A673 (cell line): ENCODE measurements around the gene KRT38. TPM values are rescaled to one million over a fixed set of nuclear protein-coding genes. Genes with fewer than 3 reads are reported as not detected.

Experiments
- BruUV-seq: library from RNA; stranded (reverse); fragments of 400-500 nt; replicated peaks from 2 replicates; lab custom pipeline; 2021; lab: Mats Ljungman, UMichigan
- CTCF ChIA-PET: fragments of 300-600 bp; sonication (Branson Sonifier 250); formaldehyde crosslinking; loops from one replicate; lab custom pipeline; 2022; ENCODE audit warnings: antibody characterized with exemption; lab: Charles Lee
- POLR2A ChIA-PET: fragments of 300-600 bp; sonication (Branson Sonifier 250); formaldehyde crosslinking; loops from one replicate; lab custom pipeline; 2022; ENCODE audit warnings: antibody characterized with exemption; ENCODE audit not compliant: low non-redundant PET; lab: Charles Lee
- DNase-seq: peaks from one replicate; pipeline ENCODE4 v3.0.0-alpha.2; 2015; ENCODE audit warnings: low spot score
- H3K27ac ChIP-seq: fragments of 200-600 bp; sonication (generic); 2 replicates; pipeline ENCODE4 v1.5.1; 2016; ENCODE audit warnings: mixed run types, low read depth, mild to moderate bottlenecking, mixed read lengths, antibody characterized with exemption, low read length; ENCODE audit not compliant: poor library complexity, severe bottlenecking
- H3K27me3 ChIP-seq: fragments of 200-600 bp; sonication (generic); replicated peaks from 2 replicates; pipeline ENCODE4 v1.6.1; 2017; ENCODE audit warnings: mixed run types, low read depth, mild to moderate bottlenecking, mixed read lengths, antibody characterized with exemption, low read length; ENCODE audit not compliant: insufficient read depth, poor library complexity
- H3K36me3 ChIP-seq: fragments of 200-600 bp; sonication (generic); 2 replicates; pipeline ENCODE4 v1.6.1; 2016; ENCODE audit warnings: mixed run types, mild to moderate bottlenecking, mixed read lengths, antibody characterized with exemption, low read length; ENCODE audit not compliant: insufficient read depth, poor library complexity, severe bottlenecking
- H3K4me1 ChIP-seq: fragments of 200-600 bp; sonication (generic); 2 replicates; pipeline ENCODE4 v1.6.1; 2017; ENCODE audit warnings: mixed run types, mild to moderate bottlenecking, mixed read lengths, antibody characterized with exemption, low read length; ENCODE audit not compliant: insufficient read depth, poor library complexity, severe bottlenecking
- H3K4me3 ChIP-seq: fragments of 200-600 bp; sonication (generic); 2 replicates; pipeline ENCODE4 v1.5.1; 2016; ENCODE audit warnings: low read depth, mixed run types, mild to moderate bottlenecking, mixed read lengths, low read length; ENCODE audit not compliant: poor library complexity, severe bottlenecking
- H3K9me3 ChIP-seq: fragments of 200-600 bp; sonication (generic); 2 replicates; pipeline ENCODE4 v1.6.1; 2016; ENCODE audit warnings: mixed run types, low read depth, mild to moderate bottlenecking, mixed read lengths, antibody characterized with exemption, low read length; ENCODE audit not compliant: poor library complexity, severe bottlenecking
- EZH2 ChIP-seq: fragments of 200-600 bp; sonication (generic); IDR thresholded peaks from 2 replicates; pipeline ENCODE4 v1.6.1; 2017; ENCODE audit warnings: borderline replicate concordance, low read depth, mild to moderate bottlenecking, mixed read lengths, antibody characterized with exemption, low read length; ENCODE audit not compliant: poor library complexity, severe bottlenecking
- intact Hi-C: fragments of 100-400 bp; cut with micrococcal nuclease; formaldehyde crosslinking; loops from one replicate; pipeline ENCODE4 v1.10.0; 2022; ENCODE audit not compliant: unreplicated experiment
- total RNA-seq: library from RNA; stranded (reverse); gene quantifications from 2 replicates; pipeline ENCODE4 v1.2.3, GENCODE V29; 2021
- TF ChIP-seq, protein P1 (sequence below): fragments of 300-800, 200-600 bp; sonication (generic); conservative IDR thresholded peaks from 2 replicates; pipeline ENCODE4 v1.5.1; 2017; ENCODE audit warnings: low read depth, mild to moderate bottlenecking, antibody characterized with exemption, low read length, moderate library complexity, mixed read lengths

The KRT38 gene
- total RNA-seq, 1 experiment from 2014 or later, result not detected

DNA sequence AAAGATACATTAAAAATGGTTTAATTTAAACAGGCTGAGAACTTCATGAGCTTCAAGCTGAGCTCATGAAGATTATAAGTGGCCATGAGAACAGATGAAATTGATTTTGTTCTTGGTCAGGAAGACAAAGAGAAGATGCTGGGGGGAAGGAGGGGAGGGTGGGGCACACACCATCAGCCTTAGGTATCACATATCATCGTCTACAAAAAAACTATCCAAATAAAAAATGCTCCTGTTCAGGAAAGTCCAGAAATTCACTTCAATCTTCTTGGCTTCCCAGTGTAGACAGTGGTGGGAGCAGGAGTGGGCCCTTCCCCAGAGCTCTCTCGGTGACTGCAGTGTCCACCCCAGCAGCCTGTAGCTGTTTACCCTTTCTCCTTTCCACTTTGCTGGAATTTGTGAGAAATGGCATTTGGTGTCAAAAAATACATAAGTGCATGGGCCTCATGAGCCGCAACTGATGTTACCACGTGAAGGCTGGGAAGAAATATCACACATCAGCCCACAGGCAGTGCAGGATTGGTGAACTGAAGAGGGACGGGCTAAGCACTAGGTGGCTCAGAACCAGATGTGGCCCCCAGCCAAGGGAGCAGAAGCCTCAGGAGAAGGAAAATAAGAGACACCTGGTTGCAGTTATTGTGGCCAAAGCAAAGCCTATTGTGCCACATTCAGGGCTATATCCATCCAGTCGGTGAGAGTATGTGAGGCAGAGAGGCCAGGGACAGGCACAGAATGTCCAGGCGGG lies 22.5 kb downstream of the KRT38 start:
- H3K4me3 ChIP-seq, result no peak overlapping the region
- H3K36me3 ChIP-seq, result no peaks in the 10 kb centered on the region
- ChIA-PET POLR2A (interaction anchor here (0.6 kb wide), 1 partner anchor 101 kb away, joined by 4 read pairs; no protein-coding TSS in a partner anchor), CTCF (no interaction called here)
- H3K4me1 ChIP-seq, result no peaks in the 10 kb centered on the region
- TF ChIP-seq, protein P1, sequence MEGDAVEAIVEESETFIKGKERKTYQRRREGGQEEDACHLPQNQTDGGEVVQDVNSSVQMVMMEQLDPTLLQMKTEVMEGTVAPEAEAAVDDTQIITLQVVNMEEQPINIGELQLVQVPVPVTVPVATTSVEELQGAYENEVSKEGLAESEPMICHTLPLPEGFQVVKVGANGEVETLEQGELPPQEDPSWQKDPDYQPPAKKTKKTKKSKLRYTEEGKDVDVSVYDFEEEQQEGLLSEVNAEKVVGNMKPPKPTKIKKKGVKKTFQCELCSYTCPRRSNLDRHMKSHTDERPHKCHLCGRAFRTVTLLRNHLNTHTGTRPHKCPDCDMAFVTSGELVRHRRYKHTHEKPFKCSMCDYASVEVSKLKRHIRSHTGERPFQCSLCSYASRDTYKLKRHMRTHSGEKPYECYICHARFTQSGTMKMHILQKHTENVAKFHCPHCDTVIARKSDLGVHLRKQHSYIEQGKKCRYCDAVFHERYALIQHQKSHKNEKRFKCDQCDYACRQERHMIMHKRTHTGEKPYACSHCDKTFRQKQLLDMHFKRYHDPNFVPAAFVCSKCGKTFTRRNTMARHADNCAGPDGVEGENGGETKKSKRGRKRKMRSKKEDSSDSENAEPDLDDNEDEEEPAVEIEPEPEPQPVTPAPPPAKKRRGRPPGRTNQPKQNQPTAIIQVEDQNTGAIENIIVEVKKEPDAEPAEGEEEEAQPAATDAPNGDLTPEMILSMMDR, result no peak
- no peak for TF ChIP-seq EZH2
- H3K27ac ChIP-seq, result no peak overlapping the region
- no peaks in the 10 kb centered on the region for H3K9me3 ChIP-seq
- H3K27me3 ChIP-seq, result no peaks in the 10 kb centered on the region
- BruUV-seq, result no TSS peak
- DNase-seq, result no peak
- intact Hi-C loops, result no loop called here

DNA sequence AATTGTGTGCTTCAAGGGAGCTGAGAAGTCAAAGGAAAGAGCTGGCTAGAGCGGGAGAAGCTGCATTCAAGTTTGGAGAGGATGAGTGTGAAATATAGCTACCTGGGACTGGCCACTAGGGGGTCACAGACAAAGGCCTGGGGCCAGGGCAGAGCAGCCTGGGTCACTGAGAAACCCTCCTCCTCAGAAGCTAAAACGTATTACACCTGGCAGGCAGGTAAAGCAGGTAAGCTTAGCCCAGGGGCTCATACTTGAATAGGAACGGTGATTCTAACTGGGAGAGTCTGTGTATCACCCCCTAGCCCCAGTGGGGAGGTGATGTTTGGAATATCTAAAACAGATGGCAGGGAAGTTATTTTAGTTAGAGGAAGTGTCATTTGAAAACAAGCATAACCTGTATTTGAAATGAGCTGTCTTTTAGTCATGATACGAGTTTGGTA lies 23.2 kb downstream of the KRT38 start:
- no peak for DNase-seq
- Histone ChIP-seq H3K27ac (no peak overlapping the region), H3K4me1 (no peaks in the 10 kb centered on the region), H3K9me3 (no peaks in the 10 kb centered on the region), H3K4me3 (no peak overlapping the region), H3K36me3 (no peaks in the 10 kb centered on the region), H3K27me3 (no peaks in the 10 kb centered on the region)
- ChIA-PET CTCF (no interaction called here), POLR2A (interaction anchor here (0.6 kb wide), 1 partner anchor 100 kb away, joined by 4 read pairs; no protein-coding TSS in a partner anchor)
- no TSS peak for BruUV-seq
- intact Hi-C loops, result no loop called here
- no peak for TF ChIP-seq EZH2
- TF ChIP-seq, protein P1, result no peak; the same call in 1 of the 2 replicates

DNA sequence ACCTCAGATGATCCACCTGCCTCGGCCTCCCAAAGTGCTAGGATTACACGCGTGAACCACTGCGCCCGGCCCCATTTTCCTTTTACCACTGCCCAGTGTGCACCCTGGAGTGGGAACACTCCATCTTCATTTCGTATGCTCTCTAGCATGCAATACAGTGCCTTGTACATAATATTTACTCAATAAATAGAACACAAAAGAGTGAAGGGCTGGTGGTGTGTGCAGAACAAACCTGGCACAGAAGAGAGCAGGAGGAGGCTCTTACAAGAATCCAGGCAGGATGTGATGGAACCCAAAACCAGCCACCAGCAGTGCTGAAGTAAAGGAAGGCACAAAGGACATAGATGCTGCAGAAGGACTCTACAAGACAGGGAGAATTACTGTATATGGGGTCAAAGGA lies 23.7 kb downstream of the KRT38 start:
- ChIA-PET CTCF (no interaction called here), POLR2A (no interaction called here)
- no peaks in the 10 kb centered on the region for H3K4me1 ChIP-seq
- no peak overlapping the region for H3K4me3 ChIP-seq
- BruUV-seq, result no TSS peak
- TF ChIP-seq, protein P1, result no peak
- no peak for TF ChIP-seq EZH2
- no peak for DNase-seq
- H3K27me3 ChIP-seq, result no peaks in the 10 kb centered on the region
- no peaks in the 10 kb centered on the region for H3K9me3 ChIP-seq
- H3K27ac ChIP-seq, result no peak overlapping the region
- no peaks in the 10 kb centered on the region for H3K36me3 ChIP-seq
- intact Hi-C loops, result no loop called here
